ENCODE measurements around the gene THADA.
"Not testable (repeated sequence)": the region's sequence is repeated elsewhere in the genome, so short reads cannot be mapped to it uniquely, and the experiment has no call there.

Gene THADA

GRCh38 chr2:43199492-43200488 is 396.0 kb downstream of the THADA start:
- DNase-seq = no peak

GRCh38 chr2:43198263-43198662 is 397.6 kb downstream of the THADA start:
- DNase-seq = no peak

GRCh38 chr2:43197588-43197896 is 398.3 kb downstream of the THADA start:
- DNase-seq = no peak

GRCh38 chr2:43196768-43197587 is 398.9 kb downstream of the THADA start:
- DNase-seq = no peak

DNA sequence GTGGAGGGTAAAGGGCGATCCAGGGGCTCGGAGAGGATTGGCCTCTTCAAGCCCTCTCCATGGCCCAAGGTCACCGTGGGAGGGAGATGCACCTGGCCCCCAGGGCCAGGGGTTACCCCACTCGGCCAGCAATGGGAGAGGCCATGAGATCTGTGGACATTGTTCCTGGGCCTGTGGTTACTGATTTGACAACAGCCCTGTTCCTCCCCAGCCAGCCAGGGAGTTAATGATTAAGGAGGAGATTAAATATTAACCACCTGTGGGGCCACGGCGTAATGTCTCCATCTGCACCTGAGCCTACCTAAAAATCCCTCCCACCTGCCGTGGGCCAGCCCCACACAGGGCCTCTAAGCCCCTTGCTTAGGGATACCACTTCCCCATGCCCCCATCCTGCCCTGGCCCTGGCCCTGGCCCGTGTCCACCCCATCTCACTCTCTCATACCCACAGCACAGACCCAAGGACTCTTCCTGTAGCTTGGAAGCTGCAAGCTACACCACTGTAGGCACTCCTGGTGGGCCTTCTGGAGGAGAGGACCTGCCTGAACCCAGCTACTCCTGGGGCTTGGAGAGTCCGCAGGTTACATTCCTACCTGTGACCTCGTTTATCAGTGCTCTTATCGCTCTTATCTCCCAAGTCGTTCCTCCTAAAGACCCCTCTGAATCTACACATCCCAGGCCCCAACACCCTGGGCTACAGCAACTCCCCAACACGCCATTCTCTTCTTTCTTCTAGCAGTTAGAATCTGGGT is 401.5 kb downstream of the THADA start:
- DNase-seq = no peak

DNA sequence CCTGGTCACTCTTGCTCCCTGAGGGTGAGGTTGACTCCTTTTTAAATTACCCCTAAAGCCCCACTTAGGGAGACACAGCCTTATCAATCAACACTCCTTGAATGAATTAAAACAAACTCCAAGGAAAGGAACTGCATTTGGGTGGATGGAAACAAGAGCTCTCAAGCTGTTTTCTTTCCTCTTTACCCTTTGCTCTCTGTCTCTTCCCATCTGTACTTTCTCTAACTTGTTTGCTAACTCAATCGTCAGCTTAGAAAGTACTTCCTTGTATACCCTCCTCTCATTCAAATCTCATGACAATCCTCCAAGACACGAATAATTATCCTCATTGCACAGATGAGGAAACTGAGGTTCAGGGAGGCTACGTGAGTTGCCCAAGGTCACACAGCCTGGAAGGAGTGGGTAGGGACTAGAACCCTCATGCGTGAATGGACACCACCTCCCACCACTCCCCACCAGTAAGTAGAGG is 402.2 kb downstream of the THADA start:
- no peak for DNase-seq

- no peak for DNase-seq
These were observed 402.8 kb downstream of the THADA start for GRCh38 chr2:43192744-43193651.

- DNase-seq = no peak
These were observed 403.8 kb downstream of the THADA start for GRCh38 chr2:43191947-43192516.

DNA sequence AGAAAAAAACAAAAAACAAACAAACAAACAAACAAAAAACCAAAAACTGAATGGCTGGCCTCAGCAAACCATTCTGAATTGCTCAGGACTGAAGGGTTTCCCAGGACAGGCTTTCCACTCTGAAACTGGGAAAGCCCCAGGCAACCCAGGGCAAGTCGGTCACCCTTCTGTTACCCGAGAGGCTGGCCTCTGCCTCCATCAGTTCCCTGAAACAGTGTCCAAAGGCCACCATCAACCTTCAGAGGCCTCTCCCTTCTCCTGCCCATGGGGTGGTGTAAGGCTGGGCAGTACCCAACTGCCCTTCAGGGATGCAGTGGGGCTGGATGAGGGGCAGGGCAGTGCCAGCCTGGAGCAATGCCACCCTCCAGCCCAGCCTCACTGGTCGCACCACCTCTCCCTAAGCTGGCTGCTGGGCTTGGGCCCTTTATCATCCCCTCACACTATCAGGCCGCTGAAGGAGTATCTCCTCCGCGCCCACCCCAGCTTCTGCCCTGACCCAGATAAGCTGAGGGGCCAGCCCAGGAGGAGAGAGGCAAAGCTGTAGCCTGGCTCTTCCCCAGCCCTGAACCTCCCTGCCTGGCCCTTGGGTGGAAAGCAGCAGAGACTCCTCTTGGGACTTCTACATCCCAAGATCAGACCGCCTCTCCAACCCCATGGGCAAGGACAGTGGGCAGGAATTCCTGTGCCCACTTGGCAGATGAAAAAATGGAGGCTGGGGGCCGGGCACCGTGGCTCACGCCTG is 405.4 kb downstream of the THADA start:
- DNase-seq = no peak

GRCh38 chr2:43189861-43190260 is 406.0 kb downstream of the THADA start:
- DNase-seq = not testable (repeated sequence)

GRCh38 chr2:43188561-43189386 is 407.1 kb downstream of the THADA start:
- DNase-seq = no peak

- DNase-seq = no peak
These were observed 409.0 kb downstream of the THADA start for GRCh38 chr2:43186679-43187374.

DNA sequence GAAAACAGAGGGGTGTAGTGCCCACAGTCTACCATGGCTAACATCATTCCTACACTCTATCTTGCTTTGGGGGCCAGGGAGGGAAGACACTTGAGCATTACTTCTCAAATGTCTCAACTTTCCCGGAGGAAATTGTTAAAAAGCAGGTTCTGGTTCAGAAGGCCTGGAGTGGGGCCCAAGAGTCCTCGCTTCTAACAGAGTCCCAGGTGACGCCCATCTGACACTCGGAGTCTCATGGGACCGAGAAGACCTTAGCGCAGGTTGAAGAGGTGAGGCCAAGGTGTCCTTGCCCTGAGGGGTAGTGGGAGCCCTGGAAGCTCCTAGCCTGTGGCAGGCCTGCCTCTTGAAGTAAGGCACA is 409.5 kb downstream of the THADA start:
- no peak for DNase-seq

GRCh38 chr2:43185146-43185545 is 410.7 kb downstream of the THADA start:
- no peak for DNase-seq

GRCh38 chr2:43184339-43184895 is 411.4 kb downstream of the THADA start:
- no peak for DNase-seq

GRCh38 chr2:43183743-43184142 is 412.1 kb downstream of the THADA start:
- no peak for DNase-seq

- DNase-seq = no peak
These were observed 414.9 kb downstream of the THADA start for GRCh38 chr2:43180897-43181296.
